IMR-90 (cell line): ENCODE measurements around the gene CABP7. TPM values are rescaled to one million over a fixed set of nuclear protein-coding genes. Genes with fewer than 3 reads are reported as not detected.

ENCODE experiments used
- ATAC-seq: fragments of 200-7000 bp; cut with Tn5 transposase; 2 replicates; pipeline ENCODE4 v1.9.1; 2020; ENCODE audit warnings: low read depth, mild to moderate bottlenecking, moderate library complexity
- BruUV-seq: library from RNA; stranded (reverse); fragments of 400-500 nt; replicated peaks from 2 replicates; lab custom pipeline; 2021; lab: Mats Ljungman, UMichigan
- CTCF ChIA-PET: fragments of 300-600 bp; formaldehyde crosslinking; extraction: SDS; loops from one replicate; lab custom pipeline; 2021; ENCODE audit warnings: antibody characterized with exemption; lab: Yijun Ruan, JAX
- POLR2A ChIA-PET: fragments of 300-600 bp; sonication (Branson Sonifier 250); formaldehyde crosslinking; loops from one replicate; lab custom pipeline; 2022; ENCODE audit warnings: antibody characterized with exemption; ENCODE audit not compliant: unreplicated experiment; lab: Charles Lee
- DNase-seq: peaks from one replicate; pipeline ENCODE4 v3.0.0; 2013
- H2AFZ ChIP-seq: replicated peaks from 2 replicates; pipeline ENCODE3; 2013; ENCODE audit warnings: low read length, mild to moderate bottlenecking; ENCODE audit not compliant: poor library complexity
- H2AK5ac ChIP-seq: 2 replicates; pipeline ENCODE4 v1.6.1; 2013; ENCODE audit warnings: low read depth, low read length, inconsistent platforms
- H2AK9ac ChIP-seq: replicated peaks from 2 replicates; pipeline ENCODE3; 2013; ENCODE audit warnings: mild to moderate bottlenecking, low read depth, low read length, moderate library complexity; ENCODE audit not compliant: poor library complexity
- H2BK120ac ChIP-seq: 2 replicates; pipeline ENCODE4 v1.6.1; 2013; ENCODE audit warnings: low read depth, low read length, inconsistent platforms
- H2BK15ac ChIP-seq: 3 replicates; pipeline ENCODE4 v1.6.1; 2013; ENCODE audit warnings: low read depth, low read length, inconsistent platforms
- H2BK20ac ChIP-seq: 2 replicates; pipeline ENCODE4 v1.6.1; 2013; ENCODE audit warnings: low read depth, mild to moderate bottlenecking, inconsistent platforms, low read length, moderate library complexity
- H2BK5ac ChIP-seq: 2 replicates; pipeline ENCODE4 v1.6.1; 2013; ENCODE audit warnings: mild to moderate bottlenecking, low read depth, low read length, inconsistent platforms; ENCODE audit not compliant: poor library complexity, severe bottlenecking
- H3K14ac ChIP-seq: replicated peaks from 2 replicates; pipeline ENCODE4 v1.6.1; 2013; ENCODE audit warnings: low read depth, low read length, inconsistent platforms
- H3K18ac ChIP-seq: 2 replicates; pipeline ENCODE4 v1.6.1; 2013; ENCODE audit warnings: low read depth, low read length, control low read depth
- H3K23ac ChIP-seq: 2 replicates; pipeline ENCODE4 v1.6.1; 2013; ENCODE audit warnings: low read depth, low read length, inconsistent platforms
- H3K27ac ChIP-seq: 2 replicates; pipeline ENCODE4 v1.5.1; 2013; ENCODE audit warnings: mild to moderate bottlenecking, control low read depth, low read length; ENCODE audit not compliant: insufficient read depth
- H3K27me3 ChIP-seq: 2 replicates; pipeline ENCODE4 v1.6.1; 2013; ENCODE audit warnings: low read length; ENCODE audit not compliant: control insufficient read depth, insufficient read depth
- H3K36me3 ChIP-seq: 2 replicates; pipeline ENCODE4 v1.6.1; 2013; ENCODE audit warnings: low read length, mixed read lengths; ENCODE audit not compliant: control insufficient read depth, insufficient read depth
- H3K4ac ChIP-seq: 2 replicates; pipeline ENCODE4 v1.6.1; 2013; ENCODE audit warnings: low read depth, low read length, inconsistent platforms
- H3K4me1 ChIP-seq: 2 replicates; pipeline ENCODE4 v1.6.1; 2013; ENCODE audit warnings: low read length, mixed read lengths; ENCODE audit not compliant: control insufficient read depth, insufficient read depth
- H3K4me2 ChIP-seq: 2 replicates; pipeline ENCODE4 v1.6.1; 2013; ENCODE audit warnings: low read depth, mild to moderate bottlenecking, control low read depth, low read length, moderate library complexity
- H3K4me3 ChIP-seq: 2 replicates; pipeline ENCODE4 v1.5.1; 2013; ENCODE audit warnings: low read depth, mild to moderate bottlenecking, control low read depth, low read length, moderate library complexity; ENCODE audit not compliant: insufficient read depth
- H3K56ac ChIP-seq: 2 replicates; pipeline ENCODE4 v1.6.1; 2013; ENCODE audit warnings: low read length, inconsistent platforms; ENCODE audit not compliant: insufficient read depth; ENCODE audit errors: extremely low read depth
- H3K79me1 ChIP-seq, 2 experiments: 2 replicates each; pipeline ENCODE4 v1.6.1; 2013; ENCODE audit warnings: low read length in 2 of 2, inconsistent platforms in 1 of 2, low read depth in 1 of 2
- H3K9ac ChIP-seq: 2 replicates; pipeline ENCODE4 v1.6.1; 2013; ENCODE audit warnings: low read depth, low read length, control low read depth
- H3K9me1 ChIP-seq: 2 replicates; pipeline ENCODE4 v1.6.1; 2013; ENCODE audit warnings: low read length, inconsistent platforms; ENCODE audit not compliant: insufficient read depth
- H3K9me3 ChIP-seq: 2 replicates; pipeline ENCODE4 v1.6.1; 2013; ENCODE audit warnings: low read length; ENCODE audit not compliant: control insufficient read depth, insufficient read depth
- H4K20me1 ChIP-seq: 2 replicates; pipeline ENCODE4 v1.6.1; 2013; ENCODE audit warnings: low read length, inconsistent platforms; ENCODE audit not compliant: insufficient read depth
- H4K5ac ChIP-seq: 2 replicates; pipeline ENCODE4 v1.6.1; 2013; ENCODE audit warnings: mild to moderate bottlenecking, low read depth, low read length, control low read depth
- H4K8ac ChIP-seq, 2 experiments: 2 replicates each; pipeline ENCODE4 v1.6.1; 2013; ENCODE audit warnings: low read depth in 2 of 2, low read length in 2 of 2, control low read depth in 1 of 2, inconsistent platforms in 1 of 2
- H4K91ac ChIP-seq: 2 replicates; pipeline ENCODE4 v1.6.1; 2013; ENCODE audit warnings: low read depth, low read length, inconsistent platforms; ENCODE audit not compliant: insufficient read depth
- BHLHE40 ChIP-seq: fragments of 150-350 bp; IDR thresholded peaks from 2 replicates; pipeline ENCODE4 v1.6.1; 2016; ENCODE audit warnings: mild to moderate bottlenecking, low read depth, low read length
- CEBPB ChIP-seq: IDR thresholded peaks from 2 replicates; pipeline ENCODE4 v1.6.1; 2012; ENCODE audit warnings: low read depth, low read length, improper control_type of control experiment
- CHD1 ChIP-seq: IDR thresholded peaks from 2 replicates; pipeline ENCODE4 v1.6.1; 2012; ENCODE audit warnings: low read depth, low read length, improper control_type of control experiment
- CTCF ChIP-seq: conservative IDR thresholded peaks from 2 replicates; pipeline ENCODE4 v1.5.1; 2012; ENCODE audit warnings: mild to moderate bottlenecking, low read depth, low read length, improper control_type of control experiment
- ELK1 ChIP-seq: fragments of 150-350 bp; IDR thresholded peaks from 2 replicates; pipeline ENCODE4 v1.6.1; 2016; ENCODE audit warnings: low read depth, mild to moderate bottlenecking, low read length, moderate library complexity, borderline replicate concordance
- FOS ChIP-seq: fragments of 150-350 bp; IDR thresholded peaks from 2 replicates; pipeline ENCODE4 v1.6.1; 2016; ENCODE audit warnings: low read depth, low read length
- MAFK ChIP-seq: IDR thresholded peaks from 2 replicates; pipeline ENCODE4 v1.6.1; 2012; ENCODE audit warnings: low read depth, low read length, improper control_type of control experiment
- MAZ ChIP-seq: IDR thresholded peaks from 2 replicates; pipeline ENCODE4 v1.6.1; 2012; ENCODE audit warnings: low read depth, mild to moderate bottlenecking, low read length, improper control_type of control experiment, moderate library complexity, borderline replicate concordance
- MXI1 ChIP-seq: IDR thresholded peaks from 2 replicates; pipeline ENCODE4 v1.6.1; 2012; ENCODE audit warnings: low read depth, mild to moderate bottlenecking, low read length, moderate library complexity, borderline replicate concordance
- NFE2L2 ChIP-seq: fragments of 150-350 bp; IDR thresholded peaks from 2 replicates; pipeline ENCODE4 v1.6.1; 2016; ENCODE audit warnings: low read depth, mild to moderate bottlenecking, low read length
- POLR2A ChIP-seq: IDR thresholded peaks from 2 replicates; pipeline ENCODE4 v1.6.1; 2012; ENCODE audit warnings: mild to moderate bottlenecking, low read depth, low read length
- RAD21 ChIP-seq: IDR thresholded peaks from 2 replicates; pipeline ENCODE4 v1.6.1; 2012; ENCODE audit warnings: low read length, improper control_type of control experiment
- RCOR1 ChIP-seq: IDR thresholded peaks from 2 replicates; pipeline ENCODE4 v1.6.1; 2012; ENCODE audit warnings: mild to moderate bottlenecking, low read length, improper control_type of control experiment; ENCODE audit not compliant: insufficient replicate concordance
- RFX5 ChIP-seq: IDR thresholded peaks from 2 replicates; pipeline ENCODE4 v1.8.0; 2012; ENCODE audit warnings: low read depth, mild to moderate bottlenecking, low read length, moderate library complexity
- SMC3 ChIP-seq: fragments of 150-350 bp; IDR thresholded peaks from 2 replicates; pipeline ENCODE4 v1.6.1; 2016; ENCODE audit warnings: low read depth, mild to moderate bottlenecking, antibody characterized with exemption, low read length, moderate library complexity
- USF2 ChIP-seq: fragments of 150-350 bp; IDR thresholded peaks from 2 replicates; pipeline ENCODE4 v1.6.1; 2017; ENCODE audit warnings: mild to moderate bottlenecking, antibody characterized with exemption, low read length, low read depth
- WGBS, 2 experiments: methylation state at CpG; one replicate each; pipeline versions ENCODE4 v1.1.5 to v1.1.7; 2013; ENCODE audit warnings: missing lambda C conversion rate in 2 of 2; ENCODE audit not compliant: insufficient read length in 1 of 2; ENCODE audit errors: extremely low coverage in 2 of 2; 5-methylcytosine and 5-hydroxymethylcytosine counted together
- dilution Hi-C: fragments of 300-500 bp; cut with HindIII; formaldehyde crosslinking; loops from one replicate; pipeline ENCODE4 v1.14.3; 2018; ENCODE audit warnings: low sequenced_read_pairs; ENCODE audit not compliant: unreplicated experiment
- in situ Hi-C: fragments of 300-500 bp; cut with MboI; formaldehyde crosslinking; loops from 3 replicates; pipeline ENCODE4 v1.14.3; 2019; ENCODE audit warnings: low sequenced_read_pairs, inconsistent platforms, mixed read lengths
- intact Hi-C: fragments of 100-400 bp; cut with micrococcal nuclease; formaldehyde crosslinking; loops from 2 replicates; pipeline ENCODE4 v1.10.0; 2022
- polyA plus RNA-seq, 3 experiments: library from polyadenylated mRNA; depleted of rRNA; stranded (reverse); fragments of >200 nt; gene quantifications; 2 replicates each; pipeline ENCODE4 v1.2.3, GENCODE V29; 2012; ENCODE audit warnings: low replicate concordance in 1 of 3
- total RNA-seq: library from RNA; depleted of rRNA; stranded (reverse); fragments of >200 nt; gene quantifications from 2 replicates; pipeline ENCODE4 v1.2.3, GENCODE V29; 2012

Gene CABP7
- total and polyA plus RNA-seq, 2 of the 4 experiments (the other 2 are of a cell fraction) = under 0.01 to 0.03 TPM

GRCh38 chr22:29712119-29712518, 7.7 kb upstream of the CABP7 start:
- no peak for ATAC-seq
- peaks cover 5% of the 10 kb centered on the region; the same call in 1 of the 2 replicates for H4K20me1 ChIP-seq
- H2AK9ac ChIP-seq = no peak overlapping the region
- no peaks in the 10 kb centered on the region for H3K36me3 ChIP-seq
- POLR2A ChIA-PET = no interaction called here
- no peak overlapping the region for H2BK20ac ChIP-seq
- no peak overlapping the region for H3K56ac ChIP-seq
- H4K91ac ChIP-seq = no peak overlapping the region
- in situ Hi-C loops (no loop called here), dilution Hi-C loops (no loop called here), intact Hi-C loops (no loop called here)
- no peak overlapping the region for H3K4me2 ChIP-seq
- no peaks in the 10 kb centered on the region for H3K9me3 ChIP-seq
- no peak overlapping the region for H3K23ac ChIP-seq
- H3K9ac ChIP-seq = no peak overlapping the region
- H3K4me1 ChIP-seq = no peaks in the 10 kb centered on the region
- no peak overlapping the region for H3K14ac ChIP-seq
- H2AFZ ChIP-seq = no peak overlapping the region
- no peak overlapping the region for H2BK5ac ChIP-seq
- H3K4me3 ChIP-seq = no peak overlapping the region
- H2BK120ac ChIP-seq = no peak overlapping the region
- no peak overlapping the region for H4K8ac ChIP-seq
- H3K79me1 ChIP-seq = no peaks in the 10 kb centered on the region
- no peak overlapping the region for H3K4ac ChIP-seq
- H4K5ac ChIP-seq = no peak overlapping the region
- no TSS peak for BruUV-seq
- peaks cover 60% of the 10 kb centered on the region for H3K27me3 ChIP-seq
- no peak overlapping the region for H2BK15ac ChIP-seq
- TF ChIP-seq CEBPB (no peak), RAD21 (no peak), MXI1 (no peak), USF2 (no peak), MAZ (no peak), FOS (no peak), CHD1 (no peak), POLR2A (no peak), MAFK (no peak), SMC3 (no peak), CTCF (no peak), RFX5 (no peak), ELK1 (no peak), NFE2L2 (no peak), RCOR1 (no peak), BHLHE40 (no peak)
- H2AK5ac ChIP-seq = no peak overlapping the region
- H3K9me1 ChIP-seq = no peaks in the 10 kb centered on the region
- CTCF ChIA-PET = no interaction called here
- H3K18ac ChIP-seq = no peak overlapping the region
- WGBS, 2 experiments = 77% methylated on average over 2 of the region's 2 CpGs; no CpG with 5 or more reads in 1 of the 2 experiments
- no peak for DNase-seq
- no peak overlapping the region for H3K27ac ChIP-seq
